ENCODE measurements around the gene CDC42EP1. TPM values are rescaled to one million over a fixed set of nuclear protein-coding genes. Genes with fewer than 3 reads are reported as not detected.
"Not testable (repeated sequence)": the region's sequence is repeated elsewhere in the genome, so short reads cannot be mapped to it uniquely, and the experiment has no call there.

Gene CDC42EP1
- total RNA-seq, 4 donors from 2014 or later: 22.3 to 41.0 (median 34.7) TPM

- H3K4me1 ChIP-seq: peaks cover 0 to 8% (median 4%) of the 10 kb centered on the region in 4 donors
- no peak overlapping the region for H3K4me3 ChIP-seq
- H3K27me3 ChIP-seq: no peaks in the 10 kb centered on the region
- DNase-seq: peak in 1 of 3 donors; percentile 66
- H3K36me3 ChIP-seq: no peaks in the 10 kb centered on the region
- TF ChIP-seq POLR2A (IDR thresholded peaks at IDR 0.05) (no peak), CTCF (IDR thresholded peaks at IDR 0.05) (peak in 1 of 6 experiments; percentile 1)
- H3K27ac ChIP-seq: peak overlapping the region in 2 of 4 donors; percentile 38 to 42
- H3K9me3 ChIP-seq: no peaks in the 10 kb centered on the region
These were observed 30.5 kb upstream of the CDC42EP1 start for GRCh38 chr22:37529652-37530345.

- TF ChIP-seq POLR2A (IDR thresholded peaks at IDR 0.05) (no peak), CTCF (IDR thresholded peaks at IDR 0.05) (no peak)
- no peak for DNase-seq
- Histone ChIP-seq H3K27me3 (no peaks in the 10 kb centered on the region), H3K27ac (no peak overlapping the region), H3K36me3 (no peaks in the 10 kb centered on the region), H3K4me1 (peaks cover 0 to 15% (median 4%) of the 10 kb centered on the region in 4 donors), H3K4me3 (no peak overlapping the region), H3K9me3 (no peaks in the 10 kb centered on the region)
These were observed 26.3 kb upstream of the CDC42EP1 start for GRCh38 chr22:37533995-37534394.

- no peak for TF ChIP-seq POLR2A (IDR thresholded peaks at IDR 0.05)
- TF ChIP-seq CTCF (IDR thresholded peaks at IDR 0.05): no peak
- no peak overlapping the region for H3K27ac ChIP-seq
- DNase-seq: no peak
These were observed 25.8 kb upstream of the CDC42EP1 start for GRCh38 chr22:37534445-37534844.

GRCh38 chr22:37535159-37535558, 25.1 kb upstream of the CDC42EP1 start:
- no peak for DNase-seq
- TF ChIP-seq CTCF (IDR thresholded peaks at IDR 0.05) (no peak), POLR2A (IDR thresholded peaks at IDR 0.05) (no peak)
- no peaks in the 10 kb centered on the region for H3K9me3 ChIP-seq

More at GRCh38 chr22:37534445-37534844, 25.8 kb upstream of the CDC42EP1 start:
- no peaks in the 10 kb centered on the region for H3K27me3 ChIP-seq
- H3K4me3 ChIP-seq: no peak overlapping the region
- peaks cover 0 to 17% (median 4%) of the 10 kb centered on the region in 4 donors for H3K4me1 ChIP-seq
- H3K9me3 ChIP-seq: no peaks in the 10 kb centered on the region
- H3K36me3 ChIP-seq: no peaks in the 10 kb centered on the region

GRCh38 chr22:37538590-37539357, 21.5 kb upstream of the CDC42EP1 start:
- no peaks in the 10 kb centered on the region for H3K9me3 ChIP-seq
- no peaks in the 10 kb centered on the region for H3K27me3 ChIP-seq
- H3K27ac ChIP-seq: peak overlapping the region in 2 of 4 donors; percentile 6 to 69
- DNase-seq: peak; percentile 88 to 97 (median 96)
- H3K4me3 ChIP-seq: peak overlapping the region in 1 of 4 donors; percentile 24
- TF ChIP-seq POLR2A (IDR thresholded peaks at IDR 0.05) (peak in 1 of 2 donors; percentile 42), CTCF (IDR thresholded peaks at IDR 0.05) (peak; percentile 90 to 100 (median 100))
- H3K4me1 ChIP-seq: peaks cover 0 to 15% (median 0%) of the 10 kb centered on the region in 4 donors
- H3K36me3 ChIP-seq: no peaks in the 10 kb centered on the region

More at GRCh38 chr22:37535159-37535558, 25.1 kb upstream of the CDC42EP1 start:
- no peak overlapping the region for H3K4me3 ChIP-seq
- no peaks in the 10 kb centered on the region for H3K27me3 ChIP-seq
- H3K4me1 ChIP-seq: peaks cover 0 to 9% (median 0%) of the 10 kb centered on the region in 4 donors
- H3K27ac ChIP-seq: no peak overlapping the region
- H3K36me3 ChIP-seq: no peaks in the 10 kb centered on the region

GRCh38 chr22:37539790-37540189, 20.5 kb upstream of the CDC42EP1 start:
- H3K4me1 ChIP-seq: peaks cover 0 to 16% (median 0%) of the 10 kb centered on the region in 4 donors
- H3K36me3 ChIP-seq, H3K4me3 ChIP-seq, H3K9me3 ChIP-seq, H3K27ac ChIP-seq, DNase-seq, H3K27me3 ChIP-seq: not testable (repeated sequence)

GRCh38 chr22:37542416-37542815, 17.9 kb upstream of the CDC42EP1 start:
- H3K4me3 ChIP-seq, DNase-seq, H3K27ac ChIP-seq, H3K27me3 ChIP-seq, H3K36me3 ChIP-seq, H3K9me3 ChIP-seq: not testable (repeated sequence)
- peaks cover 0 to 39% (median 7%) of the 10 kb centered on the region in 4 donors for H3K4me1 ChIP-seq

Measured in Peyer's patch (tissue), 4 donors.